GM18502 (cell line): ENCODE measurements around the gene MAGEB10.
"Not testable (repeated sequence)": the region's sequence is repeated elsewhere in the genome, so short reads cannot be mapped to it uniquely, and the experiment has no call there.

ENCODE experiments used
- ATAC-seq: cut with Tn5 transposase; IDR thresholded peaks from one replicate; pipeline ENCODE4 v1.9.1; 2021; ENCODE audit warnings: mild to moderate bottlenecking; ENCODE audit not compliant: unreplicated experiment, poor library complexity

Gene MAGEB10

GRCh38 chrX:27807690-27808089 is at the start of gene MAGEB10:
MAGEB10 (plus strand) TSS chrX:27807990; CDS start chrX:27821307, 13,317 bp downstream.
- no peak for ATAC-seq

GRCh38 chrX:27765718-27766117 is 42.1 kb upstream of the MAGEB10 start:
- no peak for ATAC-seq

- no peak for ATAC-seq
Measured at GRCh38 chrX:27767387-27767786, 40.4 kb upstream of the MAGEB10 start.

GRCh38 chrX:27775984-27776383 is 31.8 kb upstream of the MAGEB10 start:
- no peak for ATAC-seq

GRCh38 chrX:27796640-27797257 is 11.0 kb upstream of the MAGEB10 start:
- ATAC-seq, result no peak

DNA sequence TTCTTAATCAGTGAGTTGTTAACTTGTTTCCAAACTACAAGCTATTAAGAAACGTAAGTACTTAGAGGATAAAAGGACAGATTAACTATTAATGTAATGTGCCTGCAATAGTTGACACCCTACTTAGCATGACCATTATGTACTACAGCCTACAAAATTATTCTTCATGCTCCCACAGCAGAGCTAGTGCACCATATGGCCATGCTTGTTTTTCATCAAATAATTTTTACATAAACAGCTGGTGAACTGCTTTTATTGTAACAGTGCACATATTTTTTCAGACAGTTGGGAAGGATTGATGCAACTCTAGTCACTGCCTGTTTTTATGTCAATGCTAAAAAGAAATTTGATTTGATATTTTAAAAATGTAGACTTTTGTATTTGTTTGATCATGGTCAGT is 10.2 kb upstream of the MAGEB10 start:
- ATAC-seq, result no peak

DNA sequence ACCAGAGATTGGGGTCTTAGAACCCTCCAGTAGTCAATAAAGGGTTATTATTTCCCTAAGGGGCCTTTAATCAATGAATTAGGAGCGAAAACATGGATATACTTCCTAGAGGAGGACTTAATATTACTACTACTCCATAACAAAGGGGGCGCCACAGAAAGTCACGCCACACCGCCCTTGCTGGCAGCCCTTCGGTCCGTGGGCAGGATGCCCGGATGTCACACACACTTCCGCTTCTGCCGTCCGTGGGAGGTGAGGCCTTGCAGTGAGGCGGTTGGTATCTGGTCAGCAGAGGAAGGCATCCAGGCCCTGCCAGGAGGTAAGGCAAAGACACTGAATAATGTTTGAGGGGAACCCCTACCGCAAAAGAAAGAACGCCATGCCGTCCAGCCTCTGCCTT is 436 bp downstream of the MAGEB10 start:
- no peak for ATAC-seq

DNA sequence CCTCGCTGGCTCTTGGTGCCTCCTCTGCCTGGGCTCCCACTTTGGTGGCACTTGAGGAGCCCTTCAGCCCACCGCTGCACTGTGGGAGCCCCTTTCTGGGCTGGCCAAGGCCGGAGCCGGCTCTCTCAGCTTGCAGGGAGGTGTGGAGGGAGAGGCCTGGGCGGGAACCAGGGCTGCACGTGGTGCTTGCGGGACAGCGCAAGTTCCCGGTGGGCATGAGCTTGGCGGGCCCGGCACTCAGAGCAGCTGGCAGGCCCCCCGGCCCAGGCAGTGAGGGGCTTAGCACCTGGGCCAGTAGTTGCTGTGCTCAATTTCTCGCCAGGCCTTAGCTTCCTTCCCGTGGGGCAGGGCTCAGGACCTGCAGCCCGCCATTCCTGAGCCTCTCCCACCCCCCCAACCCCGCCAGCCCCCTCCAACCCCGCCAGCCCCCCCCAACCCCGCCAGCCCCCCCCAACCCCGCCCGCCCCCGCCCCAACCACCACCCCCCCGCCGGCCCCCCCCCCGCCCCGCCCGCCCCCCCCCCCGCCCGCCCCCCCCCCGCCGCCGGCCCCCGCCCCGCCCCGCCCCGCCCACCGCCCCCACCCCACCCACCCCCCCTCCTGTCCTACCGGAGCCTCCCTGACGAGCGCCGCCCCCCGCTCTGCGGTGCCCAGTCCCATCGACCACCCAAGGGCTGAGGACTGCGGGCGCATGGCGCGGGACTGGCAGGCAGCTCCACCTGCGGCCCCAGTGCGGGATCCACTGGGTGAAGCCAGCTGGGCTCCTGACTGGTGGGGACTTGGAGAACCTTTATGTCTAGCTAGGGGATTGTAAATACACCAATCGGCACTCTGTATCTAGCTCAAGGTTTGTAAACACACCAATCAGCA is 1.4 kb downstream of the MAGEB10 start:
- ATAC-seq, result not testable (repeated sequence)

DNA sequence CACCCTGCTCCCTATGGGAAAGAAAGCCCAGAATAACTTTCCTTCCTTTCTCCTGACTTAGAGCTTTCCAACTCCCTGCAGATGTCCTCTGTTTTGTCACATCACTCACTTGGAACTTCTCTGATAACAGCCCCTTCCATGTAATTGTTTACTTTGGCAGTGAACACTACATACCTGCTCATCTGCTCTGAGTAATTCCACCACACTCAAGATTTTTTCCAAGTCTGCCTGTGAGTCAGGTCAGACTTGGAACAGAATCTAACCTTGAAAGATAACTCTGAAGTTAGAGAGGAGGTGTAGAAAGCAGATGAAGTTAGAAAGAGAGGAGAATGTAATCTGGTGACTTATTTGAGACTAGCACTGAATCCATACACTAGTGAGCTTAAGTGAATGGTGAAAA is 7.4 kb downstream of the MAGEB10 start:
- ATAC-seq, result no peak

- no peak for ATAC-seq
Measured at GRCh38 chrX:27823812-27824211, 16.0 kb downstream of the MAGEB10 start.

DNA sequence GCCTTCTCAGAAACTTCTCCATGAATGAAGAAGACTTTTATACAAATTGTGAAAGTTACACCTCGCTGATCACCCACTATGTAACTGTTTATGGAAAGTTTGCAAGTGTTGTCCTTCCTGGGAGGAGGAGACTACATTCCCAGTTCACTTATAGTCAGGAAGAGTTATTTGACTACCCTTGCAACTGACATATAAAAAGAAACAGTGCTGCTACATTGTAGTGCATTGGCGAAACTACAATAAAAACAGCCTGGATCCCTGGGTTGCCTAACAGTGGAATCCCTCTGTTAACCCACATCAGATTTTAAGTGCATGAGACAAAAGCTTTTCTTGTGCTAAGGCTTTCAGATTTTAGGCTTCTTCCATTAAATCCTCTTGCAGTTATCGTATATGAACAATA is 30.4 kb downstream of the MAGEB10 start:
- ATAC-seq, result no peak

- no peak for ATAC-seq
Measured at GRCh38 chrX:27840881-27841280, 33.1 kb downstream of the MAGEB10 start.

DNA sequence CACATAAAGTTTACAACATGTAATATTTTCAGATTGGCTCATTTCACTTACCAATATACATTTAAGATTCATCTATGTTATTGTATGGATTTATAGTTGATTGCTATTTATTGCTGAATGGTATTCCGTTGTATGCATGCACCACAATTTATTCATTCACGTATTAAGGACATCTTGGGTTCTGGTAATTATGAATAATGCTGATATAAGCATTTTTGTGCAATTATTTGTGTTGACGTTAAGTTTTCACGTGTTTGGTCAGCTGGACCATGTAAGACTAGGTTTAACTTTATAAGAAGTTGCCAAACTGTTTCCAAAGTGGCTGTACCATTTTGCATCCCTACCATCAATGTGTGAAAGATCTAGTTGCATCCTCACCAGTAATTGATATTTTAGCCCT is 35.1 kb downstream of the MAGEB10 start:
- no peak for ATAC-seq

- ATAC-seq, result no peak
Measured at GRCh38 chrX:27860337-27860736, 52.5 kb downstream of the MAGEB10 start.

GRCh38 chrX:27863809-27864208 is 56.0 kb downstream of the MAGEB10 start:
- no peak for ATAC-seq
